Peyer's patch (tissue), 4 donors: ENCODE results near the gene FMN1.

Experiments
- CTCF ChIP-seq, 6 experiments: fragments of 450-650 bp in 4 of 6; fragments of 200-600 bp in 2 of 6; sonication (generic) in 1 of 6; IDR thresholded peaks; one replicate each; pipeline ENCODE4 v1.5.1; 2017 to 2019; ENCODE audit warnings: antibody characterized with exemption in 6 of 6, mild to moderate bottlenecking in 3 of 6, moderate library complexity in 1 of 6
- POLR2A ChIP-seq, 2 donors: fragments of 450-650 bp; IDR thresholded peaks; one replicate each; pipeline ENCODE4 v1.5.1; 2017; ENCODE audit warnings: antibody characterized with exemption in 2 of 2, mild to moderate bottlenecking in 2 of 2, moderate library complexity in 2 of 2

GRCh38 chr15:33051528-33051927, 143.0 kb downstream of the FMN1 start:
- TF ChIP-seq CTCF (IDR thresholded peaks at IDR 0.05) (no peak), POLR2A (IDR thresholded peaks at IDR 0.05) (no peak)
